HG02884 (cell line): Measurements from ENCODE around the gene FBXO31.

Experiments used
- ATAC-seq: cut with Tn5 transposase; IDR thresholded peaks from one replicate; pipeline ENCODE4 v1.9.1; 2021; ENCODE audit warnings: mild to moderate bottlenecking, moderate library complexity; ENCODE audit not compliant: unreplicated experiment

The FBXO31 gene

GRCh38 chr16:87316923-87317749 is 66.4 kb downstream of the FBXO31 start, which contains the start of gene C16orf95:
C16orf95 (minus strand) TSS chr16:87317392; CDS start chr16:87317242, 150 bp downstream.
- ATAC-seq: peak; percentile 84

DNA sequence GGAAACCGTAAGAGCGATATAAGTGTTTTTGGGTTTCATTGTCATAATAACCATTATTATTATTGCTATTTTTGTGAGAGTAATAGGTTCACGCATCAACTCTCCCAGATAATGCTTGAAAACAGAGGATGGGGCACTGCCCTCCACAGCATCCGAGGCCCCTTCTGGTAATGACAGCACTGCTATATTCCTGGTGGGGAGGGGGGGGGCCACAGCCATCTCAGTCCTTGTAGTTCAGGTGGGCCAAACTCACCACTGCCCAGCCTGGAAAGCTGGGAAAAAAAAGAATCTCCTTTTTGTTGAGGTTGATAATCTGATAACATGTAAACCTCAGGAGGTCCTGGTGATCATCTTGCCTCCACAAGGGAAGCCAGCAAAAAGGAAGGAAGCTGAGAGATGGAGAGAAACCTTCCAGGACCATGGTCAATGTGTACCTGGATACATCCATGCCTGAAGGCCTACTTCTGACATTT is 67.1 kb downstream of the FBXO31 start:
- no peak for ATAC-seq

GRCh38 chr16:87314990-87315420 is 68.6 kb downstream of the FBXO31 start:
- ATAC-seq: no peak

DNA sequence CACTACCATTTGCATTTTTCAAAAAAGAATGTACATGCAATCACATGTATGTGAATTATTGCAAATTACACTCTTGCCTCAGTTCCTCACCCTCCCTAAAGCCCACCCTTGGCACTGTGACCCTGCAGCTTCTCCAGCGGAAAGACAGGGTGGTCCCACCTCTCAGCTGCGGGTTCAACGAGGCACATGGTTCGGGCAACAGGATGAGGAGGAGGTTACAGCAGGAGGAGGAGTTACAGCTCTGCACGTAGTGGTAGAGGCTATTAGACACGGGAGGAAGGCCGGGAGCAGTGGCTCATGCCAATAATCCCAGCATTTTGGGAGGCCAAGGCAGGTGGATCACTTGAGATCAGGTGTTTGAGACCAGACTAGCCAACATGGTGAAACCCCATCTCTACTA is 71.6 kb downstream of the FBXO31 start:
- ATAC-seq: no peak

DNA sequence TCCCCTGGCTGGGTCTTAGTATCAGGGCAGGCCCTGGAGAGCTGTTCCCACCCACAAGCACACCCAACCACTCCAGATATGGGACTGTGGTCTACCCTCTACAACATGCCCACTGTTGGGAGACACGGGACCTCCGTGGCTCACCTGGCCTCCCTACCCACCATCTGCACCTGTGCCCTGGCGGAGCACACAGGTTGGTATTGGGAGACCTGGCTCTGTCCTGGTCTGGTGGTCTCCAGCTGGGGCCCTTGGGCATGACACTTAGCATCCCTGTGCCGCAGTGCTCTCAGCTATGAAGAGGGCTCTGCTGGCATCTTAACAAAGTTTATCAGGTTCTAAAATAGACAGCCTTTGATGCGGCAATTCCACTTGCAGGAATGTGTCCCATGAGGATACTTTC is 72.2 kb downstream of the FBXO31 start:
- no peak for ATAC-seq

DNA sequence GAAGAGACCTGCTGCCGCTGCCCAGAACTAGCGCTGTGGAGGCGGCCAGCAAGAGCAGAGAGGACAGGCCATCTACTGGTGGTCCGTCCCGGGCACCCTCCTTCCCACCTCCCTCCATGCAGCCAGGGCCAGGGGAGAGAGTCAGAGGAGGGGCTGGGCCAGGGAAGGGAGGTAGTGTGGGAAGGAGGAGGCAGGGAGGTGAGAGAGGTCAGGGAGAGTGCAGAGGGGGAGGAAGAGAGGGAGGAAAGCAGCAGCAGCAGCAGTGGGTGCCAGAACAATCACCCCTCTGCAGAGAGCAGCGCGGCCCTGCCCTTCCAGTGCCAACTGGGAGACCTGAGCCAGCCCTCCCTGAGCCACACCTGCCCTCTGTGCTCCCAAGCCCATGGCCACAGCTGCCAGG is 73.0 kb downstream of the FBXO31 start:
- ATAC-seq: no peak

DNA sequence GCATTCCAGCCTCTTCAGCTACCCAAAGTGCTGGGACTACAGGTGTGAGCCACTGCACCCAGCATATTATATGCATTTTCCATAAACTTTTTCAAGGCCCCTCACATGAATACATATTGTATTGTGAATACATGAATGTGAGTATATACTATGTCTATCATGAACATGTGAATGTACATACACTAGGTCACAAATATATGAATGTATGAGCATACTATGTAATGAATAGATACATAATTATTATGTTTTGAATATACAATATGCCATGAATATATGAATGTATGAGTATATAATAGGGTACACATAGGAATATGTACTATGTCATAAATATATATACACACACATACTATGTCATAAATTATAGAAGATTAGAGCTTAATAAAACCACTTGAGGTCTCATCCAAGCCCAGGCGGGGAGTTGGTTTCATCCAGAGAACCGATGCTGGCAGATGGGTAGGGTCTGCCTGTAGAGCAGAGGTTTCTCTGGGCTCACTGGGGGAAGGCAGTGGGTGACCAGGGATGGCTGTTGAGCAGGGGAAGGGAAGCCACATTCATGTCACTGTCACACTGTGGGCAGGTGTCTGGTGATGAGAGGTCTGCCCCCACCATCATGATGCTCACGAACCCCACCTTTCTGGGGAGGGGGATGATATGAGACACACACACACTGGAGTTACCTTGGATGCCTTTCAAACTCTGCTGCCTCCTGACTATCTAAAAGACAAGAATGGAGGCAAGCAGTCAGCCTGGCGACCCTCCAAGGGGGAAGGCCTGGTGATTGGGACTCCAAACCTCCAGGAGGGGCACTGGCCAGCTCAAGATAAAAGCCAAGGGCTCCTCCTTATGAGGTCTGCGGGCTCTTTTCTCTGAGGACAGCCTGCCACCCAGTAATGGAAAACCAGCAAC is 73.7 kb downstream of the FBXO31 start:
- no peak for ATAC-seq

DNA sequence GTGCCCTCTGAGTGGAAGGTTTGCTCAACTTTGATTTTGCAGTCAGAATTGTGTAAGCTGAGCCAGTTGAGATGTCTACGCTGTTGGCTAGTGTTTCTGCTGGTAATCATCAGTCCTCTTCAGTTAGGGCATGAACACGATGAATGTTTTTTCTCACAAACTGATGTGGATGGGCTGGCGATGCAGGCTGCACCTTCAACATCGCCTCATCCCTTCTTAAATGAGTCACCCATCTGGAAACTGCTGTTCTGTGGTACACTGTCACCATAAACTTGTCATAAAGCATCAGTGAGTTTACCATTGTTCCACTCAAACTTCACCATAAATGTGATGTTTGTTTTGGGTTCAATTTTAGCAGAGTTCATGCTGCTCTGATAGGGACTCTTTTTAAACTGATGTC is 74.8 kb downstream of the FBXO31 start:
- no peak for ATAC-seq

DNA sequence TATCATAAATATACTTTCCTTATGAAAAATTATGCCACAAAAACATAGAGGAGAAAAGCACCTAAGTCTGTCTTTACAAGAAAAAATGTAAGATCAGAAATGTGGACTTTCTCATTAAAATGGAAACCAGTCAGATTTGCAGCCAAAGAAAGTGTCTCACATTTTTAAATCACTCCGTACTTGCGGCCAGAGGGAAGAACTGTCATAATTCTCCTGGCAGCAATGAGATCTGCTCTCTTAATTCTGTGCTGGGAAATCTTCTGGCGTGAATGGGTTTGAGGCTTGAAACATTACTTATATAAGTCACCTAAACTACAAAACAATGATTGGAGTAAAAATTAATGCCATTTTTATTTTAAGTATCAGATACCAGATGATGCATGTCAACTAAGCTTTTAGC is 77.1 kb downstream of the FBXO31 start:
- ATAC-seq: no peak

GRCh38 chr16:87305505-87306391 is 77.8 kb downstream of the FBXO31 start:
- no peak for ATAC-seq

- ATAC-seq: no peak
Observed at GRCh38 chr16:87304951-87305350, 78.6 kb downstream of the FBXO31 start.

- ATAC-seq: no peak
Observed at GRCh38 chr16:87303962-87304521, 79.5 kb downstream of the FBXO31 start.

GRCh38 chr16:87303431-87303930 is 80.1 kb downstream of the FBXO31 start:
- no peak for ATAC-seq

DNA sequence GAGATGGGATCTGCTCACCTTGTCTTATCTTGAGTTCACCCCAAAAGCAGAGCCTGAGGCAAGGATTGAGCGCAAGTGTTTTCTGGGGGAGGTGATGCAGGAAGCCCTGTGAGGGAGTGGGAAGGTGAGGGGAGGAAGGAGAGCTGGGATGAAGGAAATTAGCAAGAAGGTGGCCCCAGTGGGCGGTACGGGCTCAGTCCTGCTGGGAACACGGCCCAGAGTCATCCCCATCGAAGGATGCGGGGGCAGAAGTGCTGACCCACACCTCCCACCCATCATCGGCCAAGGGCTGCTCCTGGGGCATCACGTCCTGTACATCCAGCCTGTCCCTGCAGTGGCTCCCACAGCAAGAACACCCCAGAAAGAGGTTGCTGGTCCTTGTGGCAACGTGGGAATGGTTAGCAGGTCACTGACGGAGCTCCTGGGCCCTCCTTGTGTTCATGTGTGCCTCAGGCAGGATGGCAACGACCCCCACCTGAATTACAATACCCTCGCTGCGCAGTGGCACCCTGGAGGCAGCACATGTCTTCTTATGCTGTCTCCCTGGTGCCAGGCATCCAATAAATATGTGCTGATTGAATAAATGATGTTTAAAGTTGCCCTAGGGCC is 84.6 kb downstream of the FBXO31 start:
- ATAC-seq: no peak

DNA sequence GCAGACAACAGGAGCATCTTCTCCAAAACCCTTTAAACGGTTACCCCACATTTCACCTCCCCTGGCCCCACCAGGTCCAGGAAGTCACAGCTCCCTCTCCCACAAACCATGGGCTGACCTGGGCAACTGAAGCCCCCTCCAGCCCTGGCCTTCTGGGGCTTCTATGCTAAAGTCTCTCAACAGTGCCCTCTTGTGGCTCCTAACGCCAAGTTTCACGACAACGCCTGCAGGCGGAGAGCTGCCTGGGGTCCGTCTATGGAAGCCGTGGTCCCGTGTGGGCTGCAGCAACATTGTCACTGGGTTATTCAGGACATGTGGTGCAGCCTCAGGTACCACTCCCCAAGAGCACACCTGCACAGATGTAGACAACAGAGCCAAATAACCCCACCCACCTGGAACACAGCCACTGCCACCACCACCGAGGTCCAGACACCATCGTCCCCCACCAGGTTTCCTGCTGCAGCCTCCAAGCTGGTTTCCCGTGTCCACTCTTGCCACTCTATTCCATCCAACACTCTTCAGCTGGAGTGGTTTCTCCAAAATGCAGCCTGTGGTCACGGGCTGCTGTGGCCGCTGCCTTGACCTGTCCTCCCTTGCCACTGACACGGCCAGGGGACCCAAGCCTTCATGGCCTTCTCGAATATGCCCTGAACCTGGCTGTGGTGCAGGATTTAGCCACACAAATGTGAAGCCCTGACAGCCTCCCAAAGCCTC is 85.5 kb downstream of the FBXO31 start:
- ATAC-seq: no peak

- ATAC-seq: no peak
Observed at GRCh38 chr16:87297407-87297806, 86.2 kb downstream of the FBXO31 start.

GRCh38 chr16:87295661-87296531 is 87.7 kb downstream of the FBXO31 start:
- ATAC-seq: no peak

DNA sequence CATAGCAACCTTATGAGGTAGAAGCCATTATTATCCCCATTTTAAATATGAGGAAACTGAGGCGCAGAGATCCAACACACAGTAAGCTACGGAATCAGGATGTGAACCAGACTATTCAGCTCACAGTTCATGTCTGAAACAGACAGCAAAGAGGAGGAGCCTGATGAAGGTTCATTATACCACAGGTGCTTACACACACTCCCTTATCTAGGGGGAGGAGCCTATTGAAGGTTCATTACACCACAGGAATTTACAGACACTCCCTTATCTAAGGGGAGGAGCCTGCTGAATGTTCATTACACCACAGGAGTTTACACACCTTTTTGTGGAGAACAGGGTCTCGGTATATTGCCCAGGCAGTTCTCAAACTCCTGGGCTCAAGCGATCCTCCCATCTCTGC is 88.3 kb downstream of the FBXO31 start:
- ATAC-seq: no peak
